Keratinocyte (primary cell): ENCODE results near the gene ADGRF1.

Source experiments
- CTCF ChIP-seq, 3 experiments: IDR thresholded peaks in 1 of 3; conservative IDR thresholded peaks in 1 of 3; optimal IDR thresholded peaks in 1 of 3; 2 replicates in 2 of 3; 3 replicates in 1 of 3; pipeline versions ENCODE3 to v1.5.1; 2011; ENCODE audit warnings: low read length in 3 of 3, mild to moderate bottlenecking in 3 of 3, moderate library complexity in 2 of 3, control low read depth in 1 of 3, inconsistent platforms in 1 of 3; ENCODE audit not compliant: insufficient read depth in 2 of 3; ENCODE audit errors: extremely low read depth in 1 of 3
- EZH2 ChIP-seq: IDR thresholded peaks from one replicate; pipeline ENCODE4 v1.6.1; 2012; ENCODE audit warnings: inconsistent platforms, mild to moderate bottlenecking, low read length, moderate library complexity

- no peak for TF ChIP-seq CTCF (optimal IDR thresholded peaks at IDR 0.05 in 1 of 3, IDR thresholded peaks at IDR 0.05 in 1 of 3, conservative IDR thresholded peaks at IDR 0.05 in 1 of 3; ENCODE audit: extremely low read depth in 1 of 3, insufficient read depth in 2 of 3, low read length in 3 of 3)
- TF ChIP-seq EZH2: no peak
Measured at GRCh38 chr6:46959419-46959818, 82.7 kb downstream of the ADGRF1 start.
